HG02678 (cell line): ENCODE results near the gene SFT2D3.

Source experiments
- ATAC-seq: cut with Tn5 transposase; IDR thresholded peaks from one replicate; pipeline ENCODE4 v1.9.1; 2021; ENCODE audit warnings: mild to moderate bottlenecking, moderate library complexity; ENCODE audit not compliant: unreplicated experiment

Gene SFT2D3

DNA sequence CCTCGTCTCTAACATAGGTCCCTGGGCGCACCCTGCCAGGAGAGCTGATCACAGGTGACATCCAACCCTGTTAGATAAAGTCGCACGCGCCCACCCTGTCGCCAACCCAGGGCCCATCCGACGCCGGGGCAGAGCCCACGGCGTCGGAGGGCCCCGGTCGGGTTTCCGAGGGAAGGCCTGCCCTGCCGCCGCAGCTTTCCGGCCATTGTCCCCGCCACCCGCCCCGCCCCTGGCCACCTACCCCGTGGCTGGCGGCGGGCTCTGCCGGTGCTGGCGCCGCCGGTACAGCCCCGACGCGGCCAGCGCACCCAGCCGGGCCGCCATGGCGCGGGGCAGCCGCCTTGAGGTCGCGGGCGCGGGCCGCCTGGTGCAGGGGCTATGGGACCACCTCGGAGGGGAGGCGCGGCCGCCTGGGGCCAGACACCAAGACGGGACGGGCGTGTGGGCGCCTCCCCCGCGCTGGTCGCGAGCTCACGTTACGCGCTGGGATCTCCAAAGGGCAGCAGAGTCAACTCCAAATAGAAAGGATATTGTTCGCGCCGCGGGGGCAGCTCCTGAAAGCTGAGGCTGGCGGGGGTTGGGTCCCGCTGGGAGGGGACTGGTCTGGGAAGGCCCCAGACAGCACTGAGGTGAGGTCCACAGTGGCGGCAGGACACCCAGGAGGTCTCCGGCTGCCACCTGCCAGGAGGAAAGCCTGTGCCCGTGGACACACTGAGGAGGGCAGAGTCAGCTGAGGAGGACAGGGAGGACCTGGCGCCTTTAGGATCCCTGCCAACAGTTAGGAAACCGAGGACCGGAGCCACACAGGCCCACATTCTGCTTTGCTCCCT is 37.0 kb upstream of the SFT2D3 start:
- no peak for ATAC-seq

DNA sequence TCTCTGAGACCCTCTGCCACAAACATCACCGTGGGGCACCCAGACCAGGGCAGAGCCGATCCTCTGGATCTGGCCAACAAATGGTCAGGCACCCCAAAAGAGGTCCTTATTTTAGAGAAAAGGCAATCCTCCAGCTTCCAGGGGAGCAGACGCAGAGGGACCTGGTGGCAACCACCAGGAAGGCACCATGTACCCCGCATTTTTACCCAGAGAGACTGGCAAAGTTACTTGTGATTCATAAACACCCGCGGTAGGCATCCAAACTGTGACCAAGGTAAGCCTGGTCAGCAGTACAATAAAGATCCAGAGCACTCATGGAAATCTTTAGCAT is 36.4 kb upstream of the SFT2D3 start:
- no peak for ATAC-seq

DNA sequence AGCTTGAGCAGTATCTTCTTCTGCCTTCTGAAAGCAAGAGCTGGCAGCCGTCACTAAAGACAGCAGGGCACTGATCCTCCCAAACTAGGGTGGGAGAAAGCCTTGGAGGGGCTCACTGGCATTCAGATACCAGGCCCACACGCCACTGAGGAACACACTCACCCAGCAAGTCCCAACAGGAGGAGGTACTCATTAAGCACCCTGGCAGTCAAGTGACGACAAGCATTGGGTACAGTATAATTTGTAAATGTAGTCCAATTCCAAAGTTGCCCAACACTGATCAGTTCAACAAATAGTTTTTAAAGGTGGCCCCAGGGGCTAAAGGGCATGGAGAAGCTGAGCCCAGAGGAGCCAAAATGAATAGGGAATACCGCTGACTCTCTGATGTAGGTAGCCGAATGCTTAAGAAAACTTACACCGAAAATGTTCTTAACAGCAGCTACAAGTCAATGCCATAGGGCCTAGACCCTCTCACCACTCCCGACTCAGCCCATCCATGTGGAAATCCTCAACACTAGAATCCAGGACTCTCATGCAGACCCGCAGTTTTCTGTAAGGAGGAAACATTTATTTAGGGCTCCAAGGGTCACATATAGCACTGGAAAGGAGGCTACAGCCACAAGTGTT is 35.9 kb upstream of the SFT2D3 start:
- ATAC-seq = no peak

DNA sequence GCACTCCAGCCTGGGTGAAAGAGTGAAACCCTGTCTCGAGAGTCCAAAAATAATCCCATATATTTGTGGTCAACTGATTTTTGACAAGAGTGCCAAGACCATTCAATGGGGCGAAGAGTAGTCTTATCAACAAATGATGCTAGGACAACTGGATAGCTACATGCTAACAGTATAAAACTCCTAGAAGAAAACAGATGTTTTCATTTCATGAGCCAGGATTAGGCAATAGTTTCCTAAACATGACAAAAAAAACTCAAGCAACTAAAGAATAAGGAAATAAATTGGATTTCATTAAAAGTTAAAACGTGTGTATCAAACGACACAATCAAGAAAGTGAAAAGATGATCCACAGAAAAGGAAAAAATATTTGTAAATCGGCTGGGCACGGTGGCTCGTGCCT is 32.2 kb upstream of the SFT2D3 start:
- no peak for ATAC-seq

DNA sequence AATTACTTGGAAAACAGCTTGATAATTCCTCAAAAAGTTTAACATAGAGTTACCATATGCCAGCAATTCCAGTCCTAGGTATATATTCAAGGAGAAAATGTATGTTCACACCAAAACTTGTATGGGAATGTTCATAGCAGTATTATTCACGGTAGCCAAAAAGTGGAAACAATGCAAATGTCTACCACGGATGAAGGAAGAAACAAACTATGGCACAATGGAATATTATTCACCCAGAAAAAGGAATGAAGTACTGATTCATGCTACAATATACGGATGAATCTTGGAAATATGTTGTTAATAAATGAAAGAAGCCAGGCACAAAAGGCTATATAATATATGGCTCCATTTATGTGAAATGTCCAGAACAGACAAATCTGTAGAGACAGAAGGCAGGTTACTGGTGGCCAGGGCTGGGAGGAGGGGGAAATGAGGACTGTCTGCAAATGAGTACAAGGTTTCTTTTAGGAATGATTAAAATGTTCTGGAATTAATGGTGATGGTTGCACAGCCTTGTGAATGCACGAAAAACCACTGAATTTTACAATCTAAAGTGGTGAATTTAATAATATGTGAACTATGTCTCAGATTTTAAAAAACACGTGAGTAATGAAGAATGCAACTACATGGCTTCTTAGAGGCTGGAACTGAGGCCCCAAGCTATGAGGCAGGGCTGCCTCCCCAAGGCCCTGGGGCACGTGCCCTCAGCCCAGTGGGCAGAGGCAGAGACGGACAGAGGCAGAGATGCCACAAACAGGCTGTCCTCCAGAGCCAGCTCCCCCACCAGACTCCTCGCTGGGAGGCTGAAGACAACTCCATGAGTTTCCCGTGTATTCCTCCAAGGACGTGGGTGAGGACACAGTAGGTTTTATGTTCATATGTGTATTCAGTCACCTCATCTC is 31.0 kb upstream of the SFT2D3 start:
- ATAC-seq = no peak

DNA sequence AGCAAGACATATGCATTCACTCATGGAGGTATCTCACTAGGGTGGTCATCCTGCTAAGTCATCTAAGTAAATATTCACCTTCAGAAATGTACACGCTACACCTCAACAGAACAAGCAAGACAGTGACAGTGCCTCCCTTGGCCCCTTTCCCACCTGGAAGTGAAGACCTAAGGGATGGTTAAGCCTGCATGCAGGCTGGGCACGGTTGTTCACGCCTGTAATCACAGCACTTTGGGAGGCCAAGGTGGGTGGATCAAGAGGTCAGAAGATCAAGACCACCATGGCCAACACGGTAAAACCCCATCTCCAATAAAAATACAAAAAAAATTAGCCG is 30.4 kb upstream of the SFT2D3 start:
- ATAC-seq = no peak

DNA sequence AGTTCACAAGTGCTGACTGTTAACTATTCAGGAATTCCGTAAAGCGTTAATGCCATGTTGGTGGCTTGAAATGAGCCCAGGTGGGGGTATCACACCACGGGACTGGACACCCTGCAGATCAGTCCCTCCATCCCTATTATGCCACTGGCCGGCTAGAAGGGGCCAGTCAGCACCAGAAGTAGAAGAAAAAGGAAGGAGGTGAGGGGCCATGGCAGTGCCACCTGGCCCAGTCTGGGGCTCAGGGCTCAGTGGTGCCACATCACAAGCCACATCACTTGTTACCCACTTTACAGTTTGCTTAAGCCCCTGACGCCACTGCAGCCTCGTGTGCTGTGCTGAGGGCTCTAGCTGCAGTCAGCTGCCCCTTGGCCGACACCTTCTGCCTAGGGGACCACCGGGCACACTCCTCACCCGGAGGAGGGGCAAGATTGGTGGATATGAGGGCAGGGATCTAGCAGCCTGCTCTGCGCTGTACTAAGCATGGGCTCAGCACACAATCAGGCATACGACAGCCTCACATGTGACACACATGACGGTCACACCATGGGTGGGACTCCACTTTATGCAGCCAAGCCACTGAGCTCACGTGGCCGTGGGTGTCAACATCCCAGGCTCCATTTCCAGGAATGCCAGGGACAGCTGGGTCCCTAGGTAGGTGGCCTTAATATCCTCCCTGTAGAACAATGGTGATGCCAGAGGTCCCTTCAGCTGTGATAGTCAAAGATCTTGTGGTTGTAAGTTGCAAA is 29.6 kb upstream of the SFT2D3 start:
- ATAC-seq = no peak

DNA sequence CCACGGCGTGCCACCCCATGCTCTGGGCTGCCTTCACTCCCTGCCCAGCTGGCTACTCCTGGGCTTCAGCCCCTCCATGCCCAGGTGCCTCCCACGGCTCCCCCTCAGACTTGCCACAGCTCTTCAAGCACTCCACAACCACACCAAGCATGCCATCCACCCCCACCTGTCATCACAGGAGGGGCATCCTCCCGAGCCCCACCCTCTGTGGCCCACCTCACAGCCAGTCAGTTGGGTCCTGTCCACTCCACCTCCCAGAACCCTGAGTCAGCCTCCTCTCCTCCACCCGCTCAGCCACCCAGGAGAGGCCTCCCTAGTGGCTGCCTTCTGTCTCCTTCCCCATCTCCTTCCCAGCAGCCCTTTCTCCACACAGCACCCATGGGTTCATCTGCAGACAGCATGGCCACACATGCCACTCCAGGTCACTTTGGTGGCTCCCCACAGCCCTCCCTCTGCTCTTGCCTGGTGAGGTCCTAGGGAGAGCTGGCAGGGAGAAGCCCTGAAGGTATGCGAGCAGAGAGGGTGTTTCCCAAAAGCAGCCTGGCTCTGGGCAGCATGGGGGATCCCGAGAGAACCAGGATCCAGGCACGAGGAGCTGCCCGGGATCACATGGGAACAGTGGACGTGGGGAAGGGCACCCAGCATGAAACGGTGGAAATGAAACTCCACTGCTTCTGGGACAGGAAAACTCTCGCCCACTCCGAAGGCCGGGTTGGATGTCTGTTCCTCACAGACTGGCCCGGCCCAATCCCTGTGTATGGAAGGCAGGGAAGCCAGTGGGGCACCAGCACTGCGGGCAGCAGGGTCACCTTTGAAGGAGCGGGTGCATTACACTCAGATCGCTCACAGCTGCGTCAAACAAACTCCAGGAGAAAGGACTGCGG is 28.7 kb upstream of the SFT2D3 start:
- no peak for ATAC-seq

DNA sequence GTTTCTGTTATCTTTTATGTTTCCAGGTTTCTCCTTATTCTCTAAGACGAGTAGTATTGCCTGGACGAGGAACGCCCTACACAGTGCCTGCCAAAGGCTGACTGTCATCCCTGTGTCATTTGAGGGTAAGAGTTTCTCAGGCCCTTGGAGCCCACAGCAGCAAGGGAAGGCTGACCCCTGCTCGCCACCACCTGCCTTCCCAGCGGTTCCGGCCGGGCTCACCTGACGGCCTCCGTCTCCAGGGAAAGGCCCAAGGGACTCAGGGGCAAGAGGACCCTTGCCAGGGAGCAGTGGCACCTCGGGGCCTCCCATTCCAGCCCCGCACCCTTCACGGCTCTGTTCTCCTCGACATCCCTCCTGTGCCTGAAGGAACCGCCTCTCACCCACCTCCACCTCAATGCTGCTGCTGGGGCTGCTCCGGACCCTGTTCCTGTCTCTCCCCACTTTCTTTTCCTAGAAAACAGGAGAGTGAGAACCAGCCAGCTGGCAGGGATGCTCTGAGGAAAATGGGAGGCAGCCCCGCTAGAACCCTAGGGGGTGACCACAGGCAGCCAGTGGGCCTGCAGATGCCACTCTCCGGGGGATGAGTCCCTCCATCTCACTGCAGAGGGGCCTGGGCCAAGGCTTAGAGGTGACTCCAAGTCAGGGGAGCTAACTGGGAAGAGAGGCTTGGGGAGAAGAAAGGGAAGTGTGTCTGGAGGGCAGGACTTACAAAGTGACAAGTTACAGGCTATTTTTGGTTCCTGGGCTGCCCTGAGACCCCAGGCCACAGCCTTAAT is 27.8 kb upstream of the SFT2D3 start:
- ATAC-seq = no peak

DNA sequence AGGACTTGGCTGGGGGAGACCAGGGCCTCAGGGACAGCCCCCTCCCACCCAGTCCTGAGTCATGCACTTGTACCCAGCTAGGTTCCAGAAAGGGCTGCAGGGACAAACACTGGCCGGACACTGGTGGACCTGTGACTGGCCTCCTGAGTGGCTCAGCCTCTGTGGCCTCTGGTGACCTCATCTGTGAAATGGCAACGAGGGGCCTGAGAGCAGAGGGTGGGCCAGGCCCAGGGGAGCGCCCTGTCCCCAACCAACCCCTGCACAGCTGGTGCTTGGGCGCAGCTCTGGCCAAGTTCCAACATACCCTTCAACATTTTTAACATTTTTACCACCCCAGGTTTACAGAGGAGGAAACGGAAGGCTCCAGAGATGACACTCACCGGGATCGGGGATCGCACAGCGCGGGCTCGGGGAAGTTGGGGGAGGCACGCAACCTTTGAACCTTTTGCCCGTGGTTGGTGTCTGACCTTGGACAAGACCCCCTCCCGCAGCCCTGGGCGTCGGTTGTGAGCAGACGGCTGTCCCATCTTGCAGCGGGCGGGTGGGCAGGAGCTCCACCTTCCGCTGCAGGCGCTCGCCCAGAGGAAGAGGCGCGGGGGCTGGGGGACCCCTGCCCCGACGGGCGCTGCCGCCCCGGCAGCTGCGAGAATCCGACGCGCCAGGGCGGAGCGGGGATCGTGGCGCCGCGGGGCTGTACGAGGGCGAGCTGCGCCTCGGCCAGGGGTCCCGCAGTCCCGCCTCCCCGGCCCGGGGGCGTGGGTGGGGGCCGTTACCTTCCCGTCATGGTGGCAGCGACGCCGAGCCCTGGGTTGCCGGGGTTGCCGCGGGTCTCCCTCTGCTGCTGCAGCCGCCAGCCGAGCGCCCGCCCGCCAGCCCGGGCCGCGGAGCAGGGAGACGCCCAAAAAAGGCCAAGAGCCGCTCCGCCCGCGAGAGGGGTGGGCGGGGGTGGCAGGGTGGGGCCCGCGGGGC is 26.8 kb upstream of the SFT2D3 start:
- no peak for ATAC-seq

DNA sequence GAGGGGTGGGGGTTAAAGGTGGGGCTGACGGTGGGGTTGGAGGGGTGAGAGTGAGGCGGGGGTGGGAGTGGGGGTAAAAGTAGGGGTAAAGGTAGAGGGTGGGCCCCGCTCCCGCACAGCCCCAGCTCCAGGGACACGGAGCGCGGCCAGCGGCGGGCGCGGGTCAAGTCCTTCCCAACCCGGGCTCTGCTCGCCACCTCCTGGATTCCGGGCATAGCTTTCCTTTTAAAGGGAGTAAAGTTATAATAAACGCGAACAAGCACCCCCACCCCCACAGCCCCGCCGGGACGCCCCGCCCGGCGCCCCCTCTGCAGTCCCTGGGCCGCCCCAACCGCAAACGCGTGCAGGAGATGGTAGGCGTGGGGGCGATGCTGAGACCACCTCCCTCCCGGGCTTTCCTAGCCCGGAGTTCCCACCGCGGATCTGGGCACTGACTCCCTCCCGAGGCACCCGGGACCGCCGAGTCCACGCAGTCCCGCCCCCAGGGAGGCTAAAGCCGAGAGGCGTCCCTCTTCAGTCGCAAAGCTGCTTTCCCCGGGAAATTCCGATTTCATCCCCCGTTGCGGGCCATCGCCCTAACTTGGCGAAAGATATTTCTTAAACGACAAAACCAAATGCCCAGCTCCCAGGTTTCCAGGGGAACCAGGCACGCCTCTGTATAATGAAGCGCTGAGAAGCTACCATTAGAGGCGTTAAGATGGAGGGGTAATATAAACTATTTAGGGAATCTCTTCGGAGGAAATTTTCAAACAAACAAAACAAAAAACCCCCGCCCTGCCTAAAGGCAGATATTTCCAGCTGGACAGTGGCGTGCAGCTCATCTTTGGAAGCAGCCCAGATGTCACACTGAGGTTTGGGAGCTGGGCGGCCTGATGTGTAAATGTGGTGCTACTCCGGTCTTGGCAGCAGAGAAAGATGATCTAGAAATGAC is 25.7 kb upstream of the SFT2D3 start, which contains the start of gene LIMS2:
TSS of gene LIMS2 (minus strand) at position 200 of the 931 bp plus-strand sequence. CDS start 506 bp downstream, outside the sequence.
- ATAC-seq = no peak

DNA sequence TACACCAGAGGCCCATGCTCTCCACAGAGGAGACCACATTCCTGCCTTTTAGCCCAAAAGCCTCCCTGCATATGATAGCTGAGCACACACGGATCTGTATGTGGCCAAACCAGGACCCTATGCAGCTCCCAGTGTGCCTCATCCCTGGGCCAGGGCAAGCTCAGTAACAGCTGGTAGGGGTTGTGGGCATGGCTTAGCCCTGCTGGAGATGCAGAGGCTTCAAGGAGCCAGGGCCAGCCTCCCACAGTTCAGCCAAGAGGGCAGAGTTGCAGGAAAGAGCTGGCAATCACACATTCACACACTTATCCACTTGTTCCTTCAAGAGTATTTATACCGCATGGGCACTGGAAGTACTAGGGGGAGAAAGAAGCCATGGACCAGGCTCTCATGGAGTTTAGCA is 24.4 kb upstream of the SFT2D3 start:
- no peak for ATAC-seq

DNA sequence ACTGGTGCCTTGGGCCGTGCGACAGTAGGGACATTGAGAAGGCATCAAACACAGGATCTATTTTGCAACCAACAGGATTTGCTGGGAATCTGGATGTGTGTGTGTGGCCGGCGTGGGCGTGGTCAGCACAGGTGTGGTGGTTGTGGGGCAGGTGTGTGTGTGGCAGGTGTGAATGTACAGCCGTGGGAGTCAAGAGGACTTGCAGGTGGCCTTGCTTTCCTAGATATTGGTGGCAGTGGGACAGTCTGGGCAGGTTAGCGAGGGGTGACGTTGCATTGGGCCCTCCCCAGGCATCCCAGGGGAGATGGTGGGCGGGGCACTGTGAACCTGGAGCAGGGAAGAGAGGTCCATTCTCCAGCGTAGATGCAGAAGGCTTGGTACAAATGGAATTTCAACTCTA is 22.8 kb upstream of the SFT2D3 start:
- no peak for ATAC-seq

DNA sequence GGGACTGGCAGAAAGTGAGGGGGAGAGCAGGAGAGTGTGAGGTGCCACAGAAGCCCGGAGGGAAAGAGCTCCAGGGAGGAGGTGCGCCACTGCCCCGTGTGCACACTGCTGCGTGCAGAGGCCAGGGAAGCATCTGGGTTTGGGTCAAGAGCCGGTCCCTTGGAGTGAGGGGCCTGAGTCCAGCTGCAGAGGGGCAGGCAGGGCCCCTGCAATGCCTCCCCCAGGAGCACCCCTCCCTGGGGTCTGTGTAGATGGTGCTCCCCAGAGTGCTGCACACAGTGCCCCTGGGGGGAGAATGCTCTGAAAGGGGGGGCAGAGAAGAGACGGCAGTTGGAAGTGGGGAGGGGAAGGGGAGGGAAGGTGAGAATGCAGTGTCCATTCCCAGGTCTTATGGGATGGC is 22.3 kb upstream of the SFT2D3 start:
- ATAC-seq = no peak

DNA sequence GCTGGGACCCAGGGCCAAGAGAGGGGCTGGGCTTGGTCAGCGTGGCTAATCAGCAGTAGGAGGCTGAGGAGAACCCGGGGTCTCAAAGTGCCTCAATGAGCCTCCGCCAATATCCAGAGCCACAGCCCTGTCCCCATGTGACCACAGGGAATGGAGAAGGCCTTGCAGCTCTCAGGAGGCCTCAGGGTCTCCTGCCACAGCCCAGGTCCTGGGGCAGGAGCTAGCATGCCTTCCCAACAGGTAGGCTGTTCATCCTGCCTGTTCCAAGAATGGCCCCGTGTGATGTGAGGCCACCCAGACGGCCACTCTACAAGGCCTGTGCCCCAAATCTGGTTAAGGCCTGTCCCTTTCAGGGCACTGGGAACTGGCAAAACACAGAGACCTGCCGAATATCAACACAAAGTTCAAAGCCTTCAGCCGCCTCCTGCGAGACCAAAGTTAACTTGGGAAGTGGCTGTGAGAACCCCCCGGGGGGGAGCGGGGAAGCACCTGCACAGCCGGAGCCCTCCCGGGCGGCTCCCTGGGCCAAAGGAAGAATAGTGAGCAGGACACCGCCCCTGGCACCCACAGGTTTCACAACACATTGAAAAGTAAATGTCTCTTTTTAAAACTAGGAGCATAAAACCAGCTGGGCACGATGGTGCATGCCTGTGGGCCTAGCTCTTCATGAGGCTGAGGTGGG is 21.5 kb upstream of the SFT2D3 start:
- no peak for ATAC-seq

DNA sequence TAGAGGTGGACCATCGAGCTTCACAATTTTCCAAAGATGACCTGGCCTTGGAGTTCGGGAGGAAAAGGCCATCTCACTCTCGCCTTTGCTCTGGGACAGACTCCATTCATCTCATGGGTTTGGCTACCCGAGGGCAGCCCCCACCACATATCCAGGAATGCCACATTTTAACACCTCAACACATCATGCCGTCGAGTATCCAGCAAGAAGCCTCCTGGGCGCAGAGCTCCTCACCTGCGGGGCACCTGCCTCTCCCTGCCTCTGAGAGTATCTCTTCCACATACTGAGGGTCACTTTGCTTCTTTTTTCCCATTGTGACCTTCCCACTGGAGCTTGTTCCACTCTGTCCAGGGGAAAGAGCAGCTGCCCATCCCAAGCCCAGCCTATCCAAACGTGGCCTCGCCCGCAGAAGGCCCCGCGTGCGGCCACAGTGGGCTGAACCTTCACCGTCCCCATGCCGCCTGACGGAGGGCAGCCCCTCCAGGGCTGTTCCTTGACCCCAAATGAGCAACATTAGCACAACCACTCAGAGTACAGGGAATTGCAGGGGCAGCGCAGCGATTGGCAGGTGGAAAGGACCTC is 20.5 kb upstream of the SFT2D3 start:
- ATAC-seq = no peak
